GM18505 (cell line): ENCODE measurements around the gene MLC1.

Experiments
- ATAC-seq: cut with Tn5 transposase; IDR thresholded peaks from one replicate; pipeline ENCODE4 v1.9.1; 2021; ENCODE audit not compliant: unreplicated experiment
- POLR2A ChIP-seq: IDR thresholded peaks from 4 replicates; pipeline ENCODE4 v1.6.1; 2011; ENCODE audit warnings: borderline replicate concordance; ENCODE audit not compliant: insufficient read depth, insufficient read length; ENCODE audit errors: extremely low read depth

The MLC1 gene

GRCh38 chr22:50114221-50115021 is 29.2 kb upstream of the MLC1 start:
- no peak for TF ChIP-seq POLR2A
- ATAC-seq = no peak

- ATAC-seq = no peak
- TF ChIP-seq POLR2A = no peak
These were observed 27.2 kb upstream of the MLC1 start for GRCh38 chr22:50112151-50113118.

GRCh38 chr22:50111056-50111455 is 25.8 kb upstream of the MLC1 start:
- TF ChIP-seq POLR2A = no peak
- no peak for ATAC-seq

- ATAC-seq = no peak
These were observed 22.3 kb upstream of the MLC1 start for GRCh38 chr22:50107529-50107928.

GRCh38 chr22:50105208-50106100 is 20.2 kb upstream of the MLC1 start:
- no peak for ATAC-seq
- no peak for TF ChIP-seq POLR2A

More at GRCh38 chr22:50107529-50107928, 22.3 kb upstream of the MLC1 start:
- TF ChIP-seq POLR2A = no peak

- TF ChIP-seq POLR2A = no peak
- ATAC-seq = no peak
These were observed 18.9 kb upstream of the MLC1 start for GRCh38 chr22:50104141-50104544.

- ATAC-seq = no peak
These were observed 17.7 kb upstream of the MLC1 start for GRCh38 chr22:50102946-50103345.

GRCh38 chr22:50101870-50102565 is 16.8 kb upstream of the MLC1 start:
- ATAC-seq = no peak
- no peak for TF ChIP-seq POLR2A

More at GRCh38 chr22:50102946-50103345, 17.7 kb upstream of the MLC1 start:
- no peak for TF ChIP-seq POLR2A

GRCh38 chr22:50098052-50098451 is 12.8 kb upstream of the MLC1 start:
- ATAC-seq = no peak
- TF ChIP-seq POLR2A = no peak

GRCh38 chr22:50092342-50092741 is 7.1 kb upstream of the MLC1 start:
- TF ChIP-seq POLR2A = no peak
- no peak for ATAC-seq

GRCh38 chr22:50091092-50091768 is 6.0 kb upstream of the MLC1 start:
- ATAC-seq = no peak
- no peak for TF ChIP-seq POLR2A

- TF ChIP-seq POLR2A = no peak
- no peak for ATAC-seq
These were observed 5.1 kb upstream of the MLC1 start for GRCh38 chr22:50090412-50090714.
